Upper lobe of right lung (tissue), 1 donor: ENCODE results near the gene ZNF688. TPM values are rescaled to one million over a fixed set of nuclear protein-coding genes. Genes with fewer than 3 reads are reported as not detected.

ENCODE experiments used
- ATAC-seq: fragments of 200-7000 bp; cut with Tn5 transposase; one replicate; pipeline ENCODE4 v1.9.1; 2020; ENCODE audit warnings: mild to moderate bottlenecking, moderate library complexity
- DNase-seq: peaks from one replicate; pipeline ENCODE4 v3.0.0-alpha.2; 2020
- H3K27ac ChIP-seq: fragments of 200-600 bp; one replicate; pipeline ENCODE4 v1.8.0; 2022
- H3K27me3 ChIP-seq: fragments of 200-600 bp; one replicate; pipeline ENCODE4 v1.8.0; 2022; ENCODE audit warnings: mild to moderate bottlenecking
- H3K36me3 ChIP-seq: fragments of 200-600 bp; one replicate; pipeline ENCODE4 v1.8.0; 2022
- H3K4me1 ChIP-seq: fragments of 200-600 bp; one replicate; pipeline ENCODE4 v1.8.0; 2022
- H3K4me3 ChIP-seq: fragments of 200-600 bp; one replicate; pipeline ENCODE4 v1.8.0; 2022; ENCODE audit warnings: mild to moderate bottlenecking
- H3K9me3 ChIP-seq: fragments of 200-600 bp; one replicate; pipeline ENCODE4 v1.8.0; 2022
- intact Hi-C: fragments of 100-400 bp; cut with DNase I; formaldehyde crosslinking; loops from one replicate; pipeline ENCODE4 v1.11.0; 2022
- long read RNA-seq: library from polyadenylated mRNA; unstranded; transcript quantifications from one replicate; pipeline ENCODE4 v2.0.0, GENCODE V29; 2021
- total RNA-seq: library from RNA; stranded (reverse); fragmentation: NEBNext Ultra II Directional; extraction: Animal tissue kit (Norgen Biotek cat#: 25700); gene quantifications from one replicate; pipeline ENCODE4 v1.2.1, GENCODE V29; 2021
- TF ChIP-seq, protein P1 (sequence below): fragments of 200-600 bp; IDR thresholded peaks from one replicate; pipeline ENCODE4 v1.8.0; 2022; ENCODE audit warnings: antibody characterized with exemption
- donor health status: DM: no; HTN: yes; CAD: no; lungs with severe emphysema.

ZNF688 gene
- total RNA-seq: 13.1 TPM
- long read RNA-seq, transcript ZNF688-201 (3 exons, 2,506 nt): major isoform, 14 of 24 reads
- long read RNA-seq, partial matches to known transcripts: 0 of 24 reads
- long read RNA-seq, other reads (novel, unspliced or antisense): 8 of 24 reads

GRCh38 chr16:30571445-30572322 is at the start of gene ZNF688:
TSS of gene ZNF688 (minus strand) at chr16:30571714. CDS start at chr16:30571629, 85 bp downstream.
- Histone ChIP-seq H3K9me3 (no peaks in the 10 kb centered on the region), H3K4me1 (peaks cover 17% of the 10 kb centered on the region), H3K4me3 (peak within 1 kb of the TSS; percentile 88), H3K36me3 (no peaks in the 10 kb centered on the region), H3K27ac (peak within 1 kb of the TSS; percentile 99), H3K27me3 (no peaks in the 10 kb centered on the region)
- intact Hi-C loops: no loop called here
- TF ChIP-seq, protein P1, sequence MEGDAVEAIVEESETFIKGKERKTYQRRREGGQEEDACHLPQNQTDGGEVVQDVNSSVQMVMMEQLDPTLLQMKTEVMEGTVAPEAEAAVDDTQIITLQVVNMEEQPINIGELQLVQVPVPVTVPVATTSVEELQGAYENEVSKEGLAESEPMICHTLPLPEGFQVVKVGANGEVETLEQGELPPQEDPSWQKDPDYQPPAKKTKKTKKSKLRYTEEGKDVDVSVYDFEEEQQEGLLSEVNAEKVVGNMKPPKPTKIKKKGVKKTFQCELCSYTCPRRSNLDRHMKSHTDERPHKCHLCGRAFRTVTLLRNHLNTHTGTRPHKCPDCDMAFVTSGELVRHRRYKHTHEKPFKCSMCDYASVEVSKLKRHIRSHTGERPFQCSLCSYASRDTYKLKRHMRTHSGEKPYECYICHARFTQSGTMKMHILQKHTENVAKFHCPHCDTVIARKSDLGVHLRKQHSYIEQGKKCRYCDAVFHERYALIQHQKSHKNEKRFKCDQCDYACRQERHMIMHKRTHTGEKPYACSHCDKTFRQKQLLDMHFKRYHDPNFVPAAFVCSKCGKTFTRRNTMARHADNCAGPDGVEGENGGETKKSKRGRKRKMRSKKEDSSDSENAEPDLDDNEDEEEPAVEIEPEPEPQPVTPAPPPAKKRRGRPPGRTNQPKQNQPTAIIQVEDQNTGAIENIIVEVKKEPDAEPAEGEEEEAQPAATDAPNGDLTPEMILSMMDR: no peak
- ATAC-seq: peak; percentile 92
- DNase-seq: peak; percentile 96

GRCh38 chr16:30620169-30620568 is 48.7 kb upstream of the ZNF688 start:
- H3K4me3 ChIP-seq: no peak overlapping the region
- TF ChIP-seq, protein P1: no peak
- DNase-seq (no peak), ATAC-seq (no peak)
- H3K9me3 ChIP-seq: no peaks in the 10 kb centered on the region
- intact Hi-C loops: no loop called here
- no peaks in the 10 kb centered on the region for H3K4me1 ChIP-seq
- H3K36me3 ChIP-seq: no peaks in the 10 kb centered on the region
- H3K27me3 ChIP-seq: no peaks in the 10 kb centered on the region
- no peak overlapping the region for H3K27ac ChIP-seq

- no peaks in the 10 kb centered on the region for H3K4me1 ChIP-seq
- H3K27me3 ChIP-seq: no peaks in the 10 kb centered on the region
- intact Hi-C loops: no loop called here
- ATAC-seq (no peak), DNase-seq (no peak)
- H3K36me3 ChIP-seq: no peaks in the 10 kb centered on the region
- H3K9me3 ChIP-seq: no peaks in the 10 kb centered on the region
- H3K4me3 ChIP-seq: no peak overlapping the region
- H3K27ac ChIP-seq: no peak overlapping the region
- TF ChIP-seq, protein P1: no peak
These were observed 48.1 kb upstream of the ZNF688 start for GRCh38 chr16:30619638-30620037.

- no peaks in the 10 kb centered on the region for H3K9me3 ChIP-seq
- no peak overlapping the region for H3K4me3 ChIP-seq
- H3K27ac ChIP-seq: no peak overlapping the region
- TF ChIP-seq, protein P1: no peak
- no peaks in the 10 kb centered on the region for H3K27me3 ChIP-seq
- H3K4me1 ChIP-seq: no peaks in the 10 kb centered on the region
- no peaks in the 10 kb centered on the region for H3K36me3 ChIP-seq
- no peak for ATAC-seq
- DNase-seq: no peak
- intact Hi-C loops: no loop called here
These were observed 47.7 kb upstream of the ZNF688 start for GRCh38 chr16:30619202-30619601.

DNA sequence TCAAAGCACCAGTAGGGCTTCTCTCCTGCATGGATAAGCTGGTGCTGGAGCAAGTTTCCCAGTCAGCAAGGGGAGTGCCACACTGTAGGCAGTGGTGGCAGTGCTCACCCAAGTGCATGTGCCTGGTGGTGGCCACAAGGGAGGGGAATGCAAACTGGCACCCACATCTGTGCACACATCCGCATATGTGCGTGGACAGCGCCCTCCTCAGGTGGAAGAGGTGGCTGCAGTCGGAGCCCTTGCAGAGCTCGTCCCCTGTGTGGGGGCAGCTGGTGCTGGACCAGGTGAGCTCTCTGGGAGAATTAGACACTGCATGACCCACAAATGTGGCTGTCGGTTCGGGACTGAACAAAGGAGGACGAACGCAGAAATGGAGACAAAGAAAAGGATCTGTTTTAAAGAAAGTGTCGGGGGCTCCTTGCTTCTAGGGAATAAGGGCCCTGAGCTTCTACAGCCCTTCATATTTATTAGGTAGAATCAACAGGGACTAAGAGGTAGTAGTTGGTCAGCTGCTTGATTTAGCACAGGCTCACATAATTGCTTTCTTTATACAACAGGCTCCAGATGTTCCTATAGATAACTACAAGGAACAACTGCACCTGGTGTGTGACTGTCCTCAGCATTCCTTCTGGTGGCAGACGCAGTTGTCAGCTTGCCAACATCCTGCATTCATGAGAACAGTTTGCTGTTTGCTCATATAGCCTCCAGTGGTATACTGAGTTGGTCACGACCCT is 44.0 kb upstream of the ZNF688 start:
- TF ChIP-seq, protein P1: peak; percentile 52

More for the DNA sequence above, 44.0 kb upstream of the ZNF688 start:
- peak; percentile 95 for ATAC-seq
- DNase-seq: peak; percentile 87
- Histone ChIP-seq H3K27me3 (no peaks in the 10 kb centered on the region), H3K36me3 (no peaks in the 10 kb centered on the region), H3K4me1 (peaks cover 2% of the 10 kb centered on the region), H3K27ac (no peak overlapping the region), H3K4me3 (no peak overlapping the region), H3K9me3 (no peaks in the 10 kb centered on the region)
- intact Hi-C loops: no loop called here
